GM18505 (cell line): ENCODE data around the gene KDM6B.

ENCODE experiments used
- ATAC-seq: cut with Tn5 transposase; IDR thresholded peaks from one replicate; pipeline ENCODE4 v1.9.1; 2021; ENCODE audit not compliant: unreplicated experiment
- POLR2A ChIP-seq: IDR thresholded peaks from 4 replicates; pipeline ENCODE4 v1.6.1; 2011; ENCODE audit warnings: borderline replicate concordance; ENCODE audit not compliant: insufficient read depth, insufficient read length; ENCODE audit errors: extremely low read depth

The KDM6B gene

DNA sequence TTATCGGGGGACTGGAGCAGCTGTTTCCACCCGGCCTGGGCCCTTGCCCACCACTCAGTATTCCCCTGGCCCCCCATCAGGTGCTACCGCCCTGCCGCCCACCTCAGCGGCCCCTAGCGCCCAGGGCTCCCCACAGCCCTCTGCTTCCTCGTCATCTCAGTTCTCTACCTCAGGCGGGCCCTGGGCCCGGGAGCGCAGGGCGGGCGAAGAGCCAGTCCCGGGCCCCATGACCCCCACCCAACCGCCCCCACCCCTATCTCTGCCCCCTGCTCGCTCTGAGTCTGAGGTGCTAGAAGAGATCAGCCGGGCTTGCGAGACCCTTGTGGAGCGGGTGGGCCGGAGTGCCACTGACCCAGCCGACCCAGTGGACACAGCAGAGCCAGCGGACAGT, 14.7 kb downstream of the KDM6B start:
- no peak for ATAC-seq
- TF ChIP-seq POLR2A = no peak

DNA sequence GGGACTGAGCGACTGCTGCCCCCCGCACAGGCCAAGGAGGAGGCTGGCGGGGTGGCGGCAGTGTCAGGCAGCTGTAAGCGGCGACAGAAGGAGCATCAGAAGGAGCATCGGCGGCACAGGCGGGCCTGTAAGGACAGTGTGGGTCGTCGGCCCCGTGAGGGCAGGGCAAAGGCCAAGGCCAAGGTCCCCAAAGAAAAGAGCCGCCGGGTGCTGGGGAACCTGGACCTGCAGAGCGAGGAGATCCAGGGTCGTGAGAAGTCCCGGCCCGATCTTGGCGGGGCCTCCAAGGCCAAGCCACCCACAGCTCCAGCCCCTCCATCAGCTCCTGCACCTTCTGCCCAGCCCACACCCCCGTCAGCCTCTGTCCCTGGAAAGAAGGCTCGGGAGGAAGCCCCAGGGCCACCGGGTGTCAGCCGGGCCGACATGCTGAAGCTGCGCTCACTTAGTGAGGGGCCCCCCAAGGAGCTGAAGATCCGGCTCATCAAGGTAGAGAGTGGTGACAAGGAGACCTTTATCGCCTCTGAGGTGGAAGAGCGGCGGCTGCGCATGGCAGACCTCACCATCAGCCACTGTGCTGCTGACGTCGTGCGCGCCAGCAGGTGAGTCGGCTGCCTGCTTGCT, 15.2 kb downstream of the KDM6B start:
- ATAC-seq = no peak

DNA sequence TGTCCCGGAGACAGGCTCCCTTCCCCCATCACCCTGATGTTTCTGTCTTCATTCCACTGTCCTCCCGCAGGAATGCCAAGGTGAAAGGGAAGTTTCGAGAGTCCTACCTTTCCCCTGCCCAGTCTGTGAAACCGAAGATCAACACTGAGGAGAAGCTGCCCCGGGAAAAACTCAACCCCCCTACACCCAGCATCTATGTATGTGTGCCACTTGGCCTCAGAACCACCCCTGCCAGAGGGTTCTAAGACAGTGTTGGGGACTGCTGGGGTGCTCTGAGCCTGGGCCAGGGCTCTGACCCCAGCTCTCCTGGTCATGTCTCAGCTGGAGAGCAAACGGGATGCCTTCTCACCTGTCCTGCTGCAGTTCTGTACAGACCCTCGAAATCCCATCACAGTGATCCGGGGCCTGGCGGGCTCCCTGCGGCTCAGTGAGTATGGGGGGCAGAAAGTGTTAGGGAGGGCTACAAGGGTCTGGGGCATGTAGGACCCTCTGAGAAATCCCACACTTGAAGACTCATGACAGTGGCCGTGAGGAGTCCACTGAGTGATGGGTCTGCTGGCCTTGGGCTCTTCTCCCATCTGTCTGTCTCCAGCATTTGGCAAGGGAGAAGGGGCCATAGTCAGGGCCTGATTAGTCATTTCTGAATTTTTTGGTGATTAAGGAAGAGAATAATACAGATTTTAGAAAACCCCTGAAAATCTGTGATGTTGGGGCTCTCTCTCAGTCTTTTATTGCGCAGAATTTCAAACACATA, 15.9 kb downstream of the KDM6B start:
- TF ChIP-seq POLR2A = no peak
- ATAC-seq = no peak

More for the DNA sequence above, 15.2 kb downstream of the KDM6B start:
- no peak for TF ChIP-seq POLR2A

DNA sequence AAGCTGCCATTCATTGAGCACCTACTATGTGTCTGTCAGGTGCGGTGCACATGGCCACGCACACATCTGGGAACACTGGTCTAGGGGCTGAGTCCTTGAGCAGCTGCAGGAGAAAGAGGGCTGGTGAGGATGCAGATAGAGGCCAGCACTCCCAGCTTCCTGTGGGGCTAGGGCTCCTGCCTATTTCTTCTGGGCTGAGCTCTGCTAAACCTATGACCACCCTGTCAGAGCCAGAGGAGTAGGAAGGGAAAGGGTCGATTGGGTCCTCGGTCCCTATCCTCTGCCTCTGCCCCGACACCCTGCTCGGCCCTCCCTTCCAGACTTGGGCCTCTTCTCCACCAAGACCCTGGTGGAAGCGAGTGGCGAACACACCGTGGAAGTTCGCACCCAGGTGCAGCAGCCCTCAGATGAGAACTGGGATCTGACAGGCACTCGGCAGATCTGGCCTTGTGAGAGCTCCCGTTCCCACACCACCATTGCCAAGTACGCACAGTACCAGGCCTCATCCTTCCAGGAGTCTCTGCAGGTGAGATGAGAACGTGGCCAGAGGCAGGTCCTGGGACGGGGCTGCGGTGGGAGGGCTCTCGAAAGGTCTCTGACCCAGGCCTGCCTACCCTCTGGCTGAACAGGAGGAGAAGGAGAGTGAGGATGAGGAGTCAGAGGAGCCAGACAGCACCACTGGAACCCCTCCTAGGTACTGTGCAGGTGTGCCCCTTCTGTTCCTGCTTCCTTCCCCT, 16.9 kb downstream of the KDM6B start:
- no peak for ATAC-seq
- TF ChIP-seq POLR2A = no peak

DNA sequence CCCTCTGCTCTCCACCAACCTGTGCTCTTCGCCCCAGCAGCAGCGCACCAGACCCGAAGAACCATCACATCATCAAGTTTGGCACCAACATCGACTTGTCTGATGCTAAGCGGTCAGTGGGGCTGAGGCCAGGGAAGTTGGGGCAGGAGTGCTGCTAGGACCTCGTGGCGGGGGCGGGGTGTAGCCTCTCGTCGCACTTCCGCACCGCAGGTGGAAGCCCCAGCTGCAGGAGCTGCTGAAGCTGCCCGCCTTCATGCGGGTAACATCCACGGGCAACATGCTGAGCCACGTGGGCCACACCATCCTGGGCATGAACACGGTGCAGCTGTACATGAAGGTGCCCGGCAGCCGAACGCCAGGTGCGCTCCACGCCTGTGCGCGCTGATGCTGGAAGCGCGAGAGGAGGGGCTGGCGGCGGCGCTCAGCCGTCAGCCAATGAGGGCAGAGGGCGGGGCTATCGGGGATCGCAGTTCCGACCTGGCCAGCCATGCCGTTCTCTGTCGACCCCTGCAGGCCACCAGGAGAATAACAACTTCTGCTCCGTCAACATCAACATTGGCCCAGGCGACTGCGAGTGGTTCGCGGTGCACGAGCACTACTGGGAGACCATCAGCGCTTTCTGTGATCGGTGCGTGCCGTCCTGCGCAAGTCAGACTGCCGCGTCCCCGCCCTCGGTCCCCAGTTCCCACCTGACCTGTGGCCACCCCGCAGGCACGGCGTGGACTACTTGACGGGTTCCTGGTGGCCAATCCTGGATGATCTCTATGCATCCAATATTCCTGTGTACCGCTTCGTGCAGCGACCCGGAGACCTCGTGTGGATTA, 17.6 kb downstream of the KDM6B start:
- ATAC-seq = peak; percentile 57
- peak; percentile 58 for TF ChIP-seq POLR2A

DNA sequence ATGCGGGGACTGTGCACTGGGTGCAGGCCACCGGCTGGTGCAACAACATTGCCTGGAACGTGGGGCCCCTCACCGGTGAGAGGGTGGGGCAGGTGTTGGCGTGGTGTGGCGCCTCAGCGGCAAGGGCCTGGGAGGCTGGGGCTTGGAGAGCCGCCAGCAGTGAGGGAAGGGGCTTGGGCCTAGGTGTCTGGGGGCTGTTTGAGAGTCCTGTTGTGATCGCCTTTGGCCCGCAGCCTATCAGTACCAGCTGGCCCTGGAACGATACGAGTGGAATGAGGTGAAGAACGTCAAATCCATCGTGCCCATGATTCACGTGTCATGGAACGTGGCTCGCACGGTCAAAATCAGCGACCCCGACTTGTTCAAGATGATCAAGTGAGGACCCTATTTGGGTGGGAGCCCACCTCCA, 18.2 kb downstream of the KDM6B start:
- TF ChIP-seq POLR2A = peak; percentile 4
- no peak for ATAC-seq

DNA sequence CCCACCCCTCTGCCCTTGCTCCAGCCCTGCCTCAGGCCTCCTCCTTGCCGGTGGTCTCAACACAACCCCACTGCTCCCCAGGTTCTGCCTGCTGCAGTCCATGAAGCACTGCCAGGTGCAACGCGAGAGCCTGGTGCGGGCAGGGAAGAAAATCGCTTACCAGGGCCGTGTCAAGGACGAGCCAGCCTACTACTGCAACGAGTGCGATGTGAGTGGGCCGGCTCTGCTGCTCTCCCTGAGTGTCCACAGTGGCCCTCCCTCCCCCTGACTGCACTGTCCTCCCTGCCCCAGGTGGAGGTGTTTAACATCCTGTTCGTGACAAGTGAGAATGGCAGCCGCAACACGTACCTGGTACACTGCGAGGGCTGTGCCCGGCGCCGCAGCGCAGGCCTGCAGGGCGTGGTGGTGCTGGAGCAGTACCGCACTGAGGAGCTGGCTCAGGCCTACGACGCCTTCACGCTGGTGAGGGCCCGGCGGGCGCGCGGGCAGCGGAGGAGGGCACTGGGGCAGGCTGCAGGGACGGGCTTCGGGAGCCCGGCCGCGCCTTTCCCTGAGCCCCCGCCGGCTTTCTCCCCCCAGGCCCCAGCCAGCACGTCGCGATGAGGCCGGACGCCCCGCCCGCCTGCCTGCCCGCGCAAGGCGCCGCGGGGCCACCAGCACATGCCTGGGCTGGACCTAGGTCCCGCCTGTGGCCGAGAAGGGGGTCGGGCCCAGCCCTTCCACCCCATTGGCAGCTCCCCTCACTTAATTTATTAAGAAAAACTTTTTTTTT, 19.1 kb downstream of the KDM6B start:
- no peak for ATAC-seq
- TF ChIP-seq POLR2A = peak; percentile 2

DNA sequence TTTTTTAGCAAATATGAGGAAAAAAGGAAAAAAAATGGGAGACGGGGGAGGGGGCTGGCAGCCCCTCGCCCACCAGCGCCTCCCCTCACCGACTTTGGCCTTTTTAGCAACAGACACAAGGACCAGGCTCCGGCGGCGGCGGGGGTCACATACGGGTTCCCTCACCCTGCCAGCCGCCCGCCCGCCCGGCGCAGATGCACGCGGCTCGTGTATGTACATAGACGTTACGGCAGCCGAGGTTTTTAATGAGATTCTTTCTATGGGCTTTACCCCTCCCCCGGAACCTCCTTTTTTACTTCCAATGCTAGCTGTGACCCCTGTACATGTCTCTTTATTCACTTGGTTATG, 19.6 kb downstream of the KDM6B start:
- TF ChIP-seq POLR2A = no peak
- ATAC-seq = no peak

DNA sequence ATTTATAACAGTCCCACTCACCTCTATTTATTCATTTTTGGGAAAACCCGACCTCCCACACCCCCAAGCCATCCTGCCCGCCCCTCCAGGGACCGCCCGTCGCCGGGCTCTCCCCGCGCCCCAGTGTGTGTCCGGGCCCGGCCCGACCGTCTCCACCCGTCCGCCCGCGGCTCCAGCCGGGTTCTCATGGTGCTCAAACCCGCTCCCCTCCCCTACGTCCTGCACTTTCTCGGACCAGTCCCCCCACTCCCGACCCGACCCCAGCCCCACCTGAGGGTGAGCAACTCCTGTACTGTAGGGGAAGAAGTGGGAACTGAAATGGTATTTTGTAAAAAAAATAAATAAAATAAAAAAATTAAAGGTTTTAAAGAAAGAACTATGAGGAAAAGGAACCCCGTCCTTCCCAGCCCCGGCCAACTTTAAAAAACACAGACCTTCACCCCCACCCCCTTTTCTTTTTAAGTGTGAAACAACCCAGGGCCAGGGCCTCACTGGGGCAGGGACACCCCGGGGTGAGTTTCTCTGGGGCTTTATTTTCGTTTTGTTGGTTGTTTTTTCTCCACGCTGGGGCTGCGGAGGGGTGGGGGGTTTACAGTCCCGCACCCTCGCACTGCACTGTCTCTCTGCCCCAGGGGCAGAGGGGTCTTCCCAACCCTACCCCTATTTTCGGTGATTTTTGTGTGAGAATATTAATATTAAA, 20.2 kb downstream of the KDM6B start:
- ATAC-seq = no peak
- TF ChIP-seq POLR2A = no peak

DNA sequence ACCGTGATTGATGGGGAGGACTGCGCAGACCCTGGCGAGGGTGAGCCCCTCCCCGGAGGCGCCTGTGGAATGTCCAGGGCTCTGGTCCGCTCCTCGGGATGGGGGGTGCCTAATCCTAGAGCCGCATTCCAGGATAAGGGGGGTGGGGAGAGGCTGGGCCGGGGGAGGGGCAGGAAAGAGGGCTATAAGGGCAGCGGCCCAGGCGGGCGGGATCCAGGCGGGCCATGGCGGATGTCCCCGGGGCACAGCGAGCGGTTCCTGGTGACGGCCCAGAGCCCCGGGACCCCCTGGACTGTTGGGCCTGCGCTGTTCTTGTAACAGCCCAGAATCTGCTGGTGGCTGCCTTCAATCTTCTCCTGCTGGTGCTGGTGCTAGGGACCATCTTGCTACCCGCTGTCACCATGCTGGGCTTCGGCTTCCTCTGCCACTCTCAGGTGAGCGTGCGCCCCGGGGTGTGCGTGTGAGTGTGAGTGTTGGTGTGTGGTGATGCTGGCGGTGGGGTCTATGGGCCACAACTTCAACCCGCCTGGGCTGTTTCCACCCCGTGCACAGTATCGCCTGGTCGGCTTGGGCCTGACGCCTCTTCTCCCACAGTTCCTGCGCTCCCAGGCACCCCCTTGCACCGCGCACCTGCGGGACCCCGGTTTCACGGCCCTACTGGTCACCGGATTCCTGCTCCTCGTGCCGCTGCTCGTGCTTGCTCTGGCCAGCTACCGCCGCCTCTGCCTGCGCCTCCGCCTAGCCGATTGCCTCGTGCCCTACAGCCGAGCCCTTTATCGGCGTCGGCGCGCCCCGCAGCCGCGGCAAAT, 21.0 kb downstream of the KDM6B start, which contains the start of gene TMEM88:
TMEM88 (plus strand) TSS at position 216 of the 809 bp plus-strand sequence; CDS start at position 225, 9 bp downstream.
- no peak for ATAC-seq
- TF ChIP-seq POLR2A = no peak

DNA sequence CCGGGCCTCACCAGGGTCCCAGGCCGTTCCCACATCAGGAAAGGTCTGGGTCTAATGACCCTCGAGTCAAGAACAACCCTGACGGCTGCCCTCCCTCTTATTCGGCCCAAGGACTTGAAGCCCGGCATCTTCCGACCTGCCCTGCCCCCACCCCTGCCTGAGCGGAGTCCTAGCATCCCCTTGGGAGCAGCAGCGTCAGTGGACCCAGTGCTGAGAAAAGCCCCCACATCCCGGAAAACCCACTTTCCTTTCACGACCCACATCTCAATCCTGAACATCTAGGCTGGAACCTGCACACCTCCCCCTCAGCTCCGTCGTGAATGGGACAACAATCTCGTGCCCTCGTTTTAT, 21.6 kb downstream of the KDM6B start:
- TF ChIP-seq POLR2A = no peak
- no peak for ATAC-seq
